GM10266 (cell line): ENCODE measurements around the gene RALY.

Source experiments
- DNase-seq: peaks from one replicate; pipeline ENCODE4 v3.0.0; 2012; ENCODE audit errors: extremely low spot score
- TF ChIP-seq, protein P1 (sequence below): IDR thresholded peaks from 2 replicates; pipeline ENCODE4 v1.5.1; 2012; ENCODE audit warnings: mild to moderate bottlenecking, low read depth; ENCODE audit not compliant: control insufficient read depth, insufficient read depth; ENCODE audit errors: missing control alignments

RALY gene

GRCh38 chr20:34093895-34094294, 100.2 kb downstream of the RALY start:
- no peak for DNase-seq
- TF ChIP-seq, protein P1, sequence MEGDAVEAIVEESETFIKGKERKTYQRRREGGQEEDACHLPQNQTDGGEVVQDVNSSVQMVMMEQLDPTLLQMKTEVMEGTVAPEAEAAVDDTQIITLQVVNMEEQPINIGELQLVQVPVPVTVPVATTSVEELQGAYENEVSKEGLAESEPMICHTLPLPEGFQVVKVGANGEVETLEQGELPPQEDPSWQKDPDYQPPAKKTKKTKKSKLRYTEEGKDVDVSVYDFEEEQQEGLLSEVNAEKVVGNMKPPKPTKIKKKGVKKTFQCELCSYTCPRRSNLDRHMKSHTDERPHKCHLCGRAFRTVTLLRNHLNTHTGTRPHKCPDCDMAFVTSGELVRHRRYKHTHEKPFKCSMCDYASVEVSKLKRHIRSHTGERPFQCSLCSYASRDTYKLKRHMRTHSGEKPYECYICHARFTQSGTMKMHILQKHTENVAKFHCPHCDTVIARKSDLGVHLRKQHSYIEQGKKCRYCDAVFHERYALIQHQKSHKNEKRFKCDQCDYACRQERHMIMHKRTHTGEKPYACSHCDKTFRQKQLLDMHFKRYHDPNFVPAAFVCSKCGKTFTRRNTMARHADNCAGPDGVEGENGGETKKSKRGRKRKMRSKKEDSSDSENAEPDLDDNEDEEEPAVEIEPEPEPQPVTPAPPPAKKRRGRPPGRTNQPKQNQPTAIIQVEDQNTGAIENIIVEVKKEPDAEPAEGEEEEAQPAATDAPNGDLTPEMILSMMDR = no peak

DNA sequence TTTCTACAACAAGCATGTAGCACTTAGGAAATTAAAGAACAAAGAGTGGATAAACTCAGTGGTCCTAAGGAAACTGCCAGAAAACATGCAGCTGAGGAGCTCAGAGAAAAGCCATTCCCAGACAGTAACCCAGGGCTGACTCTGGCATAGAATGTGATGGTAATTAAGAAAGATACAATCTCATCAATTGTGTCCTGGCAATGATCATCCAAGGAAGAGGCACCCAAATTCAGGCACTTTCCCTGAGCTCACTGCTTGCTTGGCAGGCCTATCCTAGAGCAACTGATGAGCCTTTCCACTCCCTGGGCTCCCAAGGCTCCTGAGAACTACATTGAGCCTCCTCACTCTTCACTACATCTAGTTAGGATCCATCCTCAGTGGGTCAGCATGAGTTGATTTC, 102.1 kb downstream of the RALY start:
- TF ChIP-seq, protein P1 = no peak
- no peak for DNase-seq

DNA sequence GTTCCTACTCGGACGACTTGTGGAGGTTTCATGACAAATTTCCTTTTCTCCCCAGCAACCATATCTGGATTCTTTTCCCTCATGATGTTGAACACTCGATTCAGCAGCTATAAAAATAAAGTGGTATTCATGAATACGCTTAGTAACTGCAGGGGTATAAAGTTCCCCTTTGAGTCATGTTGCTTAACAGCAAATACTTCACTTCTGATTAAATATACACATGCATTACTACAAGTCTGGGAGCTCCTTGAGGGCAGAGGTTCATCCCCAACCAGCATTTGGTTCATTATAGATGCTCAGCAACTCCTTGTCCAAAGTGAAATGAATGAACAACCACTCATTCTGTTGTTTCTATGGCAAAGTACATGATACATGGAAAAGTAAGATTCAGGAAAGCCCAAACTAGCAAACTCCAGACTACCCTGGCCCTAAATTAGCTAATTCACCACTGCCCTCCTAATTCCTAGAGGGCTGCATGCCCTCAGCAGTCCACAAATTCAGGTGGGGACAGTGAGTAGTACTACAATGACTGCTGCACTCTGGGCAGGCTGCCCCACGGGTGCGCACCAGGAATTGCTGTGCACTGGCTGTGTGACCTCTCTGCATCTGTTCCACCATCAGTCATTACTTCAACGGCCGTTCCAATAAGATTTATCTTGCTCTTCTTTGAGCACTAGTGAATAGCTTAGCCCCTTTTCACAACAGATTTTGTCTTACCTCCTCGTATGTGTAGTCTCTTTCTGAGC, 103.2 kb downstream of the RALY start:
- no peak for DNase-seq
- TF ChIP-seq, protein P1 = no peak

DNA sequence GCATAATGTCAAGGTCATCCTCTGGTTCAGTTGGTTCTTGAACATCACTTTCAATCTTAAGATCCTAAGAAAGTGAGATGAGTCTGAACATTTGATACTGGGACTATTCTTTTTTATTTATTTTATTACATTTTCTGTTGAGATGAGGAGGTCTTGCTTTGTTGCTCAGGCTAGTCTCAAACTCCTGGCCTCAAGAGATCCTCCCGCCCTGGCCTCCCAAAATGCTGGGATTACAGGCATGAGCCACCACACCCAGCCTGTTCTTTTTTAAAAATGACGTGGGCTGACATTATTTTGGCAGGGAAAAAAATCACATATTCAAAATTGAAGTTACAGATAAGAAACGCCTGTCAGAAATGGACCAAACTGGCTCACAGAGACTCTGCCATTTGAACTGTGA, 104.9 kb downstream of the RALY start:
- TF ChIP-seq, protein P1 = no peak
- DNase-seq = no peak

- DNase-seq = no peak
- TF ChIP-seq, protein P1 = no peak
These were observed 106.0 kb downstream of the RALY start for GRCh38 chr20:34099675-34100074.

GRCh38 chr20:34100576-34100975, 106.9 kb downstream of the RALY start:
- TF ChIP-seq, protein P1 = no peak
- no peak for DNase-seq

- TF ChIP-seq, protein P1 = no peak
These were observed 108.6 kb downstream of the RALY start for GRCh38 chr20:34102342-34102741.

More at GRCh38 chr20:34102342-34102741, 108.6 kb downstream of the RALY start:
- DNase-seq = no peak
